ENCODE measurements around the gene ADRA1B.

The ADRA1B gene

DNA sequence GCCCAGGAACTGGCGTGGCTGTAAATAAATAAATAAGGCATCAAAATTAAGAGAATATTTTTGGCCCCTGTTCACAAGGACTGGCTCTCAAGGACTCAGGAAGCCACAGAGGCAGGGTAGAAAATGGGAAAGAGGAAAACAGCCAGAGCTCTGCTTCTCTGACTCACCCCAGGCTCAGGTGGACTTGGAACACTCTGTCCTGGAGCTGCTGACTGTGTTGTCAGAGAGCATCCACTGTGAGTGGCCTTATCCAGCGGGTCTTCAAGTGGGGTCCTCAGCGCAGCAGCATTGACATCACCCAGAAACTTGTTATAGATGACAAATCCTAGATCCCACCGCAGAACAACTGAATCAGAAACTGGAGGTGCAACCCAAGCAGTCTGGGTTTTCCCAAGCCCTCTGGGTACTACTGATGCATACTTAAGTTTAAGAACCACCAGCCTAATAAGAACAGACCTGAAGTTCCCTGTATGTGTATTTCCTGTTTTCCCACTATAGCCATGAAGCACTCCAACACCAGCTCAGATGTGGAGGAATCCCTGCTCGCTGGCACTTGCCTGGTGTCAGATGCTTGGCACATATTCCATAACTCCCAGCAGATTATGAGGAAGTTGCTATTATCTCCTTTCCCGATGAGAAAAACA, 20.5 kb downstream of the ADRA1B start:
- DNase-seq (ENCODE audit: low read depth), result peak; percentile 62
- H3K4me3 ChIP-seq (ENCODE audit: low read depth, low read length), result no peak overlapping the region

GRCh38 chr5:159937580-159937979, 21.3 kb downstream of the ADRA1B start:
- TF ChIP-seq, protein P1, sequence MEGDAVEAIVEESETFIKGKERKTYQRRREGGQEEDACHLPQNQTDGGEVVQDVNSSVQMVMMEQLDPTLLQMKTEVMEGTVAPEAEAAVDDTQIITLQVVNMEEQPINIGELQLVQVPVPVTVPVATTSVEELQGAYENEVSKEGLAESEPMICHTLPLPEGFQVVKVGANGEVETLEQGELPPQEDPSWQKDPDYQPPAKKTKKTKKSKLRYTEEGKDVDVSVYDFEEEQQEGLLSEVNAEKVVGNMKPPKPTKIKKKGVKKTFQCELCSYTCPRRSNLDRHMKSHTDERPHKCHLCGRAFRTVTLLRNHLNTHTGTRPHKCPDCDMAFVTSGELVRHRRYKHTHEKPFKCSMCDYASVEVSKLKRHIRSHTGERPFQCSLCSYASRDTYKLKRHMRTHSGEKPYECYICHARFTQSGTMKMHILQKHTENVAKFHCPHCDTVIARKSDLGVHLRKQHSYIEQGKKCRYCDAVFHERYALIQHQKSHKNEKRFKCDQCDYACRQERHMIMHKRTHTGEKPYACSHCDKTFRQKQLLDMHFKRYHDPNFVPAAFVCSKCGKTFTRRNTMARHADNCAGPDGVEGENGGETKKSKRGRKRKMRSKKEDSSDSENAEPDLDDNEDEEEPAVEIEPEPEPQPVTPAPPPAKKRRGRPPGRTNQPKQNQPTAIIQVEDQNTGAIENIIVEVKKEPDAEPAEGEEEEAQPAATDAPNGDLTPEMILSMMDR (conservative IDR thresholded peaks at IDR 0.05; ENCODE audit: low read depth, low read length), result no peak
- no peak for DNase-seq (ENCODE audit: low read depth)

More for the DNA sequence above, 20.5 kb downstream of the ADRA1B start:
- TF ChIP-seq, protein P1 (conservative IDR thresholded peaks at IDR 0.05; ENCODE audit: low read depth, low read length), result no peak

GRCh38 chr5:159943326-159943725, 27.0 kb downstream of the ADRA1B start:
- no peak overlapping the region for H3K4me3 ChIP-seq (ENCODE audit: low read depth, low read length)
- DNase-seq (ENCODE audit: low read depth), result no peak
- TF ChIP-seq, protein P1 (conservative IDR thresholded peaks at IDR 0.05; ENCODE audit: low read depth, low read length), result no peak

More at GRCh38 chr5:159937580-159937979, 21.3 kb downstream of the ADRA1B start:
- H3K4me3 ChIP-seq (ENCODE audit: low read depth, low read length), result no peak overlapping the region

- no peak overlapping the region for H3K4me3 ChIP-seq (ENCODE audit: low read depth, low read length)
- no peak for DNase-seq (ENCODE audit: low read depth)
- TF ChIP-seq, protein P1 (conservative IDR thresholded peaks at IDR 0.05; ENCODE audit: low read depth, low read length), result no peak
Measured at GRCh38 chr5:159944056-159944600, 27.8 kb downstream of the ADRA1B start.

- no peak overlapping the region for H3K4me3 ChIP-seq (ENCODE audit: low read depth, low read length)
- DNase-seq (ENCODE audit: low read depth), result no peak
- TF ChIP-seq, protein P1 (conservative IDR thresholded peaks at IDR 0.05; ENCODE audit: low read depth, low read length), result no peak
Measured at GRCh38 chr5:159945359-159945758, 29.1 kb downstream of the ADRA1B start.

- no peak for DNase-seq (ENCODE audit: low read depth)
- TF ChIP-seq, protein P1 (conservative IDR thresholded peaks at IDR 0.05; ENCODE audit: low read depth, low read length), result no peak
- no peak overlapping the region for H3K4me3 ChIP-seq (ENCODE audit: low read depth, low read length)
Measured at GRCh38 chr5:159947708-159948358, 31.6 kb downstream of the ADRA1B start.
